GM19324 (cell line): ENCODE results near the gene FAM222A.

Experiments used
- ATAC-seq: cut with Tn5 transposase; IDR thresholded peaks from one replicate; pipeline ENCODE4 v1.9.1; 2021; ENCODE audit warnings: mild to moderate bottlenecking, moderate library complexity; ENCODE audit not compliant: unreplicated experiment, low FRiP score

Gene FAM222A

GRCh38 chr12:109724321-109724892, 10.8 kb downstream of the FAM222A start:
- ATAC-seq = no peak

- no peak for ATAC-seq
Observed at GRCh38 chr12:109725321-109726105, 11.9 kb downstream of the FAM222A start.

- no peak for ATAC-seq
Observed at GRCh38 chr12:109726106-109726497, 12.5 kb downstream of the FAM222A start.

- ATAC-seq = no peak
Observed at GRCh38 chr12:109726511-109727038, 12.9 kb downstream of the FAM222A start.

- ATAC-seq = no peak
Observed at GRCh38 chr12:109727039-109727723, 13.6 kb downstream of the FAM222A start.

- ATAC-seq = no peak
Observed at GRCh38 chr12:109727746-109728726, 14.4 kb downstream of the FAM222A start.

- ATAC-seq = no peak
Observed at GRCh38 chr12:109728921-109729320, 15.3 kb downstream of the FAM222A start.

GRCh38 chr12:109729371-109729781, 15.8 kb downstream of the FAM222A start:
- no peak for ATAC-seq

GRCh38 chr12:109729801-109730200, 16.2 kb downstream of the FAM222A start:
- ATAC-seq = no peak

- no peak for ATAC-seq
Observed at GRCh38 chr12:109730306-109731145, 16.9 kb downstream of the FAM222A start.

GRCh38 chr12:109731231-109731731, 17.7 kb downstream of the FAM222A start:
- ATAC-seq = no peak

GRCh38 chr12:109731806-109732205, 18.2 kb downstream of the FAM222A start:
- no peak for ATAC-seq

GRCh38 chr12:109732321-109733305, 19.0 kb downstream of the FAM222A start:
- ATAC-seq = no peak

- no peak for ATAC-seq
Observed at GRCh38 chr12:109734219-109735000, 20.8 kb downstream of the FAM222A start.

- no peak for ATAC-seq
Observed at GRCh38 chr12:109735051-109735521, 21.5 kb downstream of the FAM222A start.

- ATAC-seq = no peak
Observed at GRCh38 chr12:109735825-109736551, 22.4 kb downstream of the FAM222A start.
